IMR-90 (cell line): ENCODE data around the gene SCYGR2.

Source experiments
- BHLHE40 ChIP-seq: fragments of 150-350 bp; IDR thresholded peaks from 2 replicates; pipeline ENCODE4 v1.6.1; 2016; ENCODE audit warnings: mild to moderate bottlenecking, low read depth, low read length
- CEBPB ChIP-seq: IDR thresholded peaks from 2 replicates; pipeline ENCODE4 v1.6.1; 2012; ENCODE audit warnings: low read depth, low read length, improper control_type of control experiment
- CTCF ChIP-seq: conservative IDR thresholded peaks from 2 replicates; pipeline ENCODE4 v1.5.1; 2012; ENCODE audit warnings: mild to moderate bottlenecking, low read depth, low read length, improper control_type of control experiment
- NFE2L2 ChIP-seq: fragments of 150-350 bp; IDR thresholded peaks from 2 replicates; pipeline ENCODE4 v1.6.1; 2016; ENCODE audit warnings: low read depth, mild to moderate bottlenecking, low read length
- POLR2A ChIP-seq: IDR thresholded peaks from 2 replicates; pipeline ENCODE4 v1.6.1; 2012; ENCODE audit warnings: mild to moderate bottlenecking, low read depth, low read length
- SMC3 ChIP-seq: fragments of 150-350 bp; IDR thresholded peaks from 2 replicates; pipeline ENCODE4 v1.6.1; 2016; ENCODE audit warnings: low read depth, mild to moderate bottlenecking, antibody characterized with exemption, low read length, moderate library complexity
- USF2 ChIP-seq: fragments of 150-350 bp; IDR thresholded peaks from 2 replicates; pipeline ENCODE4 v1.6.1; 2017; ENCODE audit warnings: mild to moderate bottlenecking, antibody characterized with exemption, low read length, low read depth

GRCh38 chr2:227597036-227597435 lies 1.7 kb upstream of the SCYGR2 start:
- TF ChIP-seq POLR2A (no peak), CTCF (no peak), CEBPB (no peak), BHLHE40 (no peak), SMC3 (no peak), NFE2L2 (no peak), USF2 (no peak)
